PC-9 (cell line): Measurements from ENCODE around the gene UNC13A. TPM values are rescaled to one million over a fixed set of nuclear protein-coding genes. Genes with fewer than 3 reads are reported as not detected.

Experiments used
- BruUV-seq: library from RNA; stranded (reverse); fragments of 400-500 nt; replicated peaks from 2 replicates; lab custom pipeline; 2021; lab: Mats Ljungman, UMichigan
- CTCF ChIA-PET: fragments of 300-600 bp; sonication (Branson Sonifier 250); formaldehyde crosslinking; loops from one replicate; lab custom pipeline; 2022; ENCODE audit warnings: antibody characterized with exemption; lab: Charles Lee
- POLR2A ChIA-PET: fragments of 300-600 bp; sonication (Branson Sonifier 250); formaldehyde crosslinking; loops from one replicate; lab custom pipeline; 2022; ENCODE audit warnings: antibody characterized with exemption; ENCODE audit not compliant: unreplicated experiment; lab: Charles Lee
- DNase-seq, 2 experiments: peaks; one replicate each; pipeline versions ENCODE4 v3.0.0 to v3.0.0-alpha.2; 2015 to 2022; ENCODE audit warnings: mixed read lengths in 1 of 2
- H2AFZ ChIP-seq: fragments of 200-600 bp; sonication (generic); 2 replicates; pipeline ENCODE4 v1.8.1; 2017; ENCODE audit warnings: antibody characterized with exemption
- H3F3A ChIP-seq: fragments of 200-600 bp; sonication (generic); 2 replicates; pipeline ENCODE4 v1.8.1; 2017; ENCODE audit warnings: antibody characterized with exemption, mild to moderate bottlenecking, low read depth; ENCODE audit not compliant: insufficient read depth
- H3K27ac ChIP-seq: fragments of 200-600 bp; sonication (generic); 2 replicates; pipeline ENCODE4 v1.6.1; 2016; ENCODE audit warnings: mixed run types
- H3K27me3 ChIP-seq: fragments of 200-600 bp; sonication (generic); 2 replicates; pipeline ENCODE4 v1.6.1; 2016; ENCODE audit warnings: low read depth, mixed run types; ENCODE audit not compliant: insufficient read depth
- H3K36me3 ChIP-seq: fragments of 200-600 bp; sonication (generic); 2 replicates; pipeline ENCODE4 v1.6.1; 2016; ENCODE audit warnings: low read depth, mixed run types
- H3K4me1 ChIP-seq: fragments of 200-600 bp; sonication (generic); replicated peaks from 2 replicates; pipeline ENCODE4 v1.6.1; 2016; ENCODE audit warnings: mixed run types; ENCODE audit not compliant: insufficient read depth
- H3K4me2 ChIP-seq: fragments of 200-600 bp; sonication (generic); 2 replicates; pipeline ENCODE4 v1.6.1; 2017; ENCODE audit warnings: mixed run types
- H3K4me3 ChIP-seq: fragments of 200-600 bp; sonication (generic); 2 replicates; pipeline ENCODE4 v1.6.1; 2016; ENCODE audit warnings: mixed run types
- H3K79me2 ChIP-seq: fragments of 200-600 bp; sonication (generic); 2 replicates; pipeline ENCODE4 v1.6.1; 2017; ENCODE audit warnings: low read depth, mixed run types
- H3K9me2 ChIP-seq: fragments of 200-600 bp; sonication (generic); 2 replicates; pipeline ENCODE4 v1.8.1; 2017; ENCODE audit warnings: mild to moderate bottlenecking; ENCODE audit not compliant: insufficient read depth
- H3K9me3 ChIP-seq: fragments of 200-600 bp; sonication (generic); 2 replicates; pipeline ENCODE4 v1.8.1; 2016; ENCODE audit warnings: low read depth; ENCODE audit not compliant: insufficient read depth
- H4K20me1 ChIP-seq: fragments of 200-600 bp; sonication (generic); 2 replicates; pipeline ENCODE4 v1.8.1; 2017; ENCODE audit not compliant: insufficient read depth
- EZH2 ChIP-seq: fragments of 200-600 bp; sonication (generic); IDR thresholded peaks from 2 replicates; pipeline ENCODE4 v1.8.0; 2017; ENCODE audit warnings: antibody characterized with exemption, low read depth
- intact Hi-C: fragments of 100-400 bp; cut with micrococcal nuclease; formaldehyde crosslinking; loops from one replicate; pipeline ENCODE4 v1.10.0; 2022; ENCODE audit not compliant: unreplicated experiment
- total RNA-seq: library from RNA; stranded (reverse); gene quantifications from 2 replicates; pipeline ENCODE4 v1.2.3, GENCODE V29; 2021
- TF ChIP-seq, protein P1 (sequence below): fragments of 200-600 bp; sonication (generic); conservative IDR thresholded peaks from 2 replicates; pipeline ENCODE4 v1.6.1; 2017; ENCODE audit warnings: mixed run types, antibody characterized with exemption, mild to moderate bottlenecking, moderate library complexity

UNC13A gene
- total RNA-seq, 1 experiment from 2014 or later, result 0.17 TPM

GRCh38 chr19:17576758-17577456 lies 111.2 kb downstream of the UNC13A start:
- H3F3A ChIP-seq, result peaks cover 29% of the 10 kb centered on the region
- ChIA-PET POLR2A (interaction anchor here (0.7 kb wide), 1 partner anchor 1208 kb away, joined by 3 read pairs; no protein-coding TSS in a partner anchor), CTCF (interaction anchor here (0.8 kb wide), 1 partner anchor 190 kb away, joined by 3 read pairs; no protein-coding TSS in a partner anchor)
- no peaks in the 10 kb centered on the region for H3K9me2 ChIP-seq
- H3K36me3 ChIP-seq, result no peaks in the 10 kb centered on the region
- no peaks in the 10 kb centered on the region for H3K27me3 ChIP-seq
- intact Hi-C loops, result no loop called here
- no peak overlapping the region for H3K27ac ChIP-seq
- DNase-seq, result peak; percentile 45 to 63
- H3K4me3 ChIP-seq, result no peak overlapping the region
- no peaks in the 10 kb centered on the region for H3K9me3 ChIP-seq
- BruUV-seq, result no TSS peak
- H4K20me1 ChIP-seq, result no peaks in the 10 kb centered on the region; the same call in 1 of the 2 replicates
- H3K4me2 ChIP-seq, result no peak overlapping the region
- no peak overlapping the region for H2AFZ ChIP-seq
- no peaks in the 10 kb centered on the region for H3K79me2 ChIP-seq
- no peaks in the 10 kb centered on the region for H3K4me1 ChIP-seq
- TF ChIP-seq, protein P1, sequence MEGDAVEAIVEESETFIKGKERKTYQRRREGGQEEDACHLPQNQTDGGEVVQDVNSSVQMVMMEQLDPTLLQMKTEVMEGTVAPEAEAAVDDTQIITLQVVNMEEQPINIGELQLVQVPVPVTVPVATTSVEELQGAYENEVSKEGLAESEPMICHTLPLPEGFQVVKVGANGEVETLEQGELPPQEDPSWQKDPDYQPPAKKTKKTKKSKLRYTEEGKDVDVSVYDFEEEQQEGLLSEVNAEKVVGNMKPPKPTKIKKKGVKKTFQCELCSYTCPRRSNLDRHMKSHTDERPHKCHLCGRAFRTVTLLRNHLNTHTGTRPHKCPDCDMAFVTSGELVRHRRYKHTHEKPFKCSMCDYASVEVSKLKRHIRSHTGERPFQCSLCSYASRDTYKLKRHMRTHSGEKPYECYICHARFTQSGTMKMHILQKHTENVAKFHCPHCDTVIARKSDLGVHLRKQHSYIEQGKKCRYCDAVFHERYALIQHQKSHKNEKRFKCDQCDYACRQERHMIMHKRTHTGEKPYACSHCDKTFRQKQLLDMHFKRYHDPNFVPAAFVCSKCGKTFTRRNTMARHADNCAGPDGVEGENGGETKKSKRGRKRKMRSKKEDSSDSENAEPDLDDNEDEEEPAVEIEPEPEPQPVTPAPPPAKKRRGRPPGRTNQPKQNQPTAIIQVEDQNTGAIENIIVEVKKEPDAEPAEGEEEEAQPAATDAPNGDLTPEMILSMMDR, result no peak
- no peak for TF ChIP-seq EZH2

DNA sequence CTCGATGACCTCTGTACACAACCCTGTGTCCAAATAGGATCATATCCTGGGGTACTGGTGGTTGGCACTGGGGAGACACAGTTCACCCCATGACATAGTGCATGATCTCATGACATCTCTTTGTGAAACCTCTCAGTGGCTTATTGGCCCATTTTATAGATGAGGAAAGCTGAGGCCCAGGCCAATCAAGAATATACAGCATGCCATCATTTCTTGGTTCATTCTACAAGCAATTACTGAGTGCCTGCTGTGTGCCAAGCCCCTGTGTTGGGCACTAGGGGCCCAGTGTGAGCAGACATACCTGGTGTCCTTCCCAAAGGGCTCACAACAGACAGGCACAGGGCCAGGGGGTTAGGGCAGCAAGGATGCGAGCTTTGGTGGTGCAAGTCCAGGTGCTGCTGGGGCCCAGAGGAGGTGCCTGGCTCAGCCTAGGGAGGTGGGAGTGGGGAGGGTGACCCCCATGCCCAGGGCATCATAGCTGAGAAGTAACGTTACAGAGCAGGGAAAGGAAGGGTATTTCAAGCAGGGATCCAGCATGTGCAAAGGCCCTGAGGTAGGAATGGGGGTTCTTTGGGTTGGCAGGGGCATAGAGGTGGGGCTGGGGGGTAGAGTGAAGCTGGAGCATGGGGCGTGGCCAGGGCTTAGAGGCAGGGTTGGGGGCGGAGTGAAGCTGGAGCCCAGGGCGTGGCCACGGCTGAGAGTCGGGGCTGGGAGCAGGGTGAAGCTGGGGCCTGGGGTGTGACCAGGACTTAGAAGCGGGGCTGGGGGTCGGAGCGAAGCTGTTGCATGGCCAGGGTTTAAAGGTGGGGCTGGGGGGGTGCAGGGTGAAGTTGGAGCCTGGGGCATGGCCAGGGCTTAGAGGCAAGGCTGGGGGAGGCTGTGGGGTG lies 112.0 kb downstream of the UNC13A start:
- Histone ChIP-seq H3K4me2 (no peak overlapping the region), H3K27ac (no peak overlapping the region), H4K20me1 (no peaks in the 10 kb centered on the region; the same call in 1 of the 2 replicates), H3F3A (peaks cover 29% of the 10 kb centered on the region), H3K36me3 (no peaks in the 10 kb centered on the region), H3K4me1 (no peaks in the 10 kb centered on the region), H3K4me3 (no peak overlapping the region), H2AFZ (no peak overlapping the region), H3K79me2 (no peaks in the 10 kb centered on the region), H3K9me2 (no peaks in the 10 kb centered on the region), H3K27me3 (no peaks in the 10 kb centered on the region), H3K9me3 (no peaks in the 10 kb centered on the region)
- no peak for TF ChIP-seq EZH2
- TF ChIP-seq, protein P1, result no peak
- intact Hi-C loops, result no loop called here
- no peak for DNase-seq
- CTCF ChIA-PET, result interaction anchor here (0.8 kb wide), 1 partner anchor 191 kb away, joined by 3 read pairs; no protein-coding TSS in a partner anchor
- BruUV-seq, result no TSS peak
- POLR2A ChIA-PET, result interaction anchor here (0.7 kb wide), 1 partner anchor 1209 kb away, joined by 3 read pairs; no protein-coding TSS in a partner anchor

DNA sequence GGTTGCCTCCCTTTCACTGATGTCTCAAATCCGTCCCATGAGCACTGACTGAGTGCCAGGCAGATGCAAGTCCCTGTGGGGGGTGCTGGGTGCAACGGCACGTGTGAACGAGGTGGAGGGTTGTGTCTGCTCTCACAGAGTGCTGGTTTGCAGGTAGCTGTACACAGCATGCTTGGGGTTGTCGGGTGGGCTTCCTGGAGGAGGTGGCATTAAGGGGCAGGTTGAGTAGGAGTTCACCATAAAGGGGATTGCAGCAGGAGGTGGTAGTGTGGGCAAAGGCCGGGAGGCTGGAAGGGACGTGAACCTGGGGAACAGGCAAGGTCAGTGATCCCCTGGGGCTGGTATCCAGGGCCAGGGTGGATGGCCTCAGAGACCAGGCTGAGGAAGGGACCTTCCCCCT lies 115.5 kb downstream of the UNC13A start:
- Histone ChIP-seq H2AFZ (no peak overlapping the region), H3F3A (peaks cover 13% of the 10 kb centered on the region), H3K27me3 (no peaks in the 10 kb centered on the region), H3K36me3 (peaks cover 12% of the 10 kb centered on the region; the same call in 1 of the 2 replicates), H3K9me2 (no peaks in the 10 kb centered on the region), H3K4me2 (no peak overlapping the region), H3K4me1 (no peaks in the 10 kb centered on the region), H3K4me3 (no peak overlapping the region), H3K9me3 (no peaks in the 10 kb centered on the region), H4K20me1 (no peaks in the 10 kb centered on the region), H3K27ac (no peak overlapping the region), H3K79me2 (no peaks in the 10 kb centered on the region)
- no peak for DNase-seq
- POLR2A ChIA-PET, result no interaction called here
- TF ChIP-seq EZH2, result no peak
- TF ChIP-seq, protein P1, result no peak
- no TSS peak for BruUV-seq
- CTCF ChIA-PET, result interaction anchor here (1.6 kb wide), 1 partner anchor 20 kb away, joined by 7 read pairs; no protein-coding TSS in a partner anchor
- intact Hi-C loops, result no loop called here
